Neuron (in vitro differentiated cells): ENCODE data around the gene OR2J2.
"Not testable (repeated sequence)": the region's sequence is repeated elsewhere in the genome, so short reads cannot be mapped to it uniquely, and the experiment has no call there.

Experiments
- H2AFZ ChIP-seq: one replicate; pipeline ENCODE4 v1.6.1; 2013; ENCODE audit warnings: low read depth, mild to moderate bottlenecking, inconsistent platforms, low read length, moderate library complexity
- H3K27me3 ChIP-seq: one replicate; pipeline ENCODE4 v1.6.1; 2013; ENCODE audit warnings: low read length; ENCODE audit not compliant: insufficient read depth
- H3K36me3 ChIP-seq: one replicate; pipeline ENCODE4 v1.6.1; 2013; ENCODE audit warnings: low read length; ENCODE audit not compliant: insufficient read depth
- H3K4me1 ChIP-seq: one replicate; pipeline ENCODE4 v1.6.1; 2013; ENCODE audit warnings: low read length; ENCODE audit not compliant: insufficient read depth
- H3K4me3 ChIP-seq: 2 replicates; pipeline ENCODE4 v1.5.1; 2013; ENCODE audit warnings: mild to moderate bottlenecking, low read length, moderate library complexity
- H3K9me3 ChIP-seq: one replicate; pipeline ENCODE4 v1.6.1; 2013; ENCODE audit warnings: low read length

The OR2J2 gene

DNA sequence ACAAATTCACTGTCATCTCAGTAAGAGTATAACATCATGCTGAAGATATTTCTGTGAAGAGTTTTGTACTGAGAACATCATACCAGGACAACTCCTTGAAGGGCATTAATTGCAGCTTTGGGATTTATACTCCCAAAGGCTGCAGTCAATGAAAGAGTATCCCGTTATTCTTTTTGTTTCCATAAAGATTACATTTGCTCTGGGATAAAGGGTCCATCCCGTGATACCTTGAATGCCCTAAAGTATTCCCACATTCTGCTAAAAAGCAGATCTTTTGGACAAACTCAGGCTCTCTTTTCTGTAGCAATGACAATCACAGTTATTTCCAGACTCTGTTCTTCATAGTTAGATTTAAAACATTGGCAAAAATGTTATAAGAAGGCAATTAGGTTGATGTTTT, at the start of gene OR2J2:
TSS of gene OR2J2 (plus strand) at position 301 of the 400 bp plus-strand sequence. CDS start 2,729 bp downstream, outside the sequence.
- H3K4me1 ChIP-seq, H3K27me3 ChIP-seq, H3K9me3 ChIP-seq, H3K36me3 ChIP-seq, H2AFZ ChIP-seq, H3K4me3 ChIP-seq: not testable (repeated sequence)

DNA sequence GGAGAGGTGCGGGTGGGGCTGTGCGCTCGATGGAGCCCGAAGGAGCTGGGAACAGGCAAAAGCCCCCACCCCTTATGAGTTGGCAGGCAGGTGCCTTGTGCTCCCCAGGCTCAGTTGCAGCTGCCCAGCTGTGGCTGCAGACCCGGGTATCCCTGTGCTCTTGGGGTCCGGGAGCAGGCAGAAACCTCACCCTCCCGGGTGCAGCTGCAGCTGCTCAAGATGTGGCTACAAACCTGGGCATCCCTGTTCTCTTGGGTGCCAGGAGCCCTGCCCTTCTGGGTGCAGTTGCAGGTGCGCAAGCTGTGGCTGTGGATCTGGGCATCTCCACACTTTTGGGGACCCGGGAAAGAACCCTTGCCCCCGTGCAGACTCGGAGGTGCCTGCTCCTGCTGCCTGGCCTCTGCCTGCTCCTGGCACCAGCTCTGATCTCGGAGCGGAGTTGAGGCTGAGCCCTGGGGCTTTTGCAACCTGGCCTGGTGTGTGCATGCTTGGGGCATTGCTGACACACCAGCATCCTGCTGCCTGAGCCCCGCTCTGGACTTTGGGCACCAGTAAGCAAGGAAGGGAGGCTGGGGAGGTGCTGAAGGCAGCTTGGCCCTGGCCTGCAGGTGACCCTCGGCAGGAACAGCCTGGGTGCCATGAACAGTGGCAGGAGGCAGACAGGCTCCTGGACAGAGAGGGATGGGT, 41.2 kb upstream of the OR2J2 start:
- peaks cover 8% of the 10 kb centered on the region for H3K27me3 ChIP-seq
- no peaks in the 10 kb centered on the region for H3K9me3 ChIP-seq
- no peaks in the 10 kb centered on the region for H3K36me3 ChIP-seq
- no peak overlapping the region for H3K4me3 ChIP-seq
- no peak overlapping the region for H2AFZ ChIP-seq
- no peaks in the 10 kb centered on the region for H3K4me1 ChIP-seq

DNA sequence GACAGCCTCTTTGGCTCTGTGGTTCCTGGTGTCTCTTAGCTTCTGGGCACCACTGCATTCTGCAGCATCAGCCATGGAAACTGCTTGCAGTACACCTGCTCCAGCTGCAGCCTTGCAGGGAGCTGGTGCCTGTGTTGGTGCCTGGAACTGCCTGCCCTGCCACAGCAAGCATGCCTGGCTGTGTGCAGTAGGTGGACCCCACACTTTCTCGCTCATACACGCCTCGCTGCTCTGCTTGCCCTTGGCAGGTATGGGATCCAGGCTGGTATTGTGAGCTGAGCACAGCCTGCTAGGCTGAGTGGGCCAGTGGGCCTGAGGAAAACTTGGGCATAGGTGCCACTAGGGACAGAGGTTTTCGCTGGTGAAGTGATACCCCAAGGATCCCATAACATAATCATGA, 40.1 kb upstream of the OR2J2 start:
- no peaks in the 10 kb centered on the region for H3K36me3 ChIP-seq

DNA sequence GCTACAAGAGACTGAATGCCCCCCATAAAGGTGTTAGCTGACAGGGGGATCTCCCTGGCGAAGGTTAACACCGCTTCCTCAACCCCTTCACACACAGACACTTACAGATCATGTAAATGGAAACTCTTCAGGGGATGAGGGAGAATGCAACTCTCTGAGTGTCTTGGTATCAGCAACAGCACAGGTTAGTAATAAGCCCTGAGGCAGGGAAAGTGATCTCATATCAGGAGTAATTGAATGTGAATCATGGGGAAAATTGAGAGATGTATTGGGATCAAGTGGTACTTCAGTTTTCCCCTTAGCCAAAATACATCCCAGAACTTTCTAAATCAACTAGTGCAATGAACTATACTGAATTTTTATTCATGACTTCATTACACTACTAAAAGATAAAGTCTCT, 39.0 kb upstream of the OR2J2 start:
- Histone ChIP-seq H3K4me3 (no peak overlapping the region), H2AFZ (no peak overlapping the region), H3K9me3 (no peaks in the 10 kb centered on the region), H3K36me3 (no peaks in the 10 kb centered on the region), H3K4me1 (no peaks in the 10 kb centered on the region), H3K27me3 (peaks cover 8% of the 10 kb centered on the region)

More for the DNA sequence above, 40.1 kb upstream of the OR2J2 start:
- H2AFZ ChIP-seq: no peak overlapping the region
- peaks cover 8% of the 10 kb centered on the region for H3K27me3 ChIP-seq
- H3K4me1 ChIP-seq: no peaks in the 10 kb centered on the region
- no peaks in the 10 kb centered on the region for H3K9me3 ChIP-seq
- H3K4me3 ChIP-seq: no peak overlapping the region

DNA sequence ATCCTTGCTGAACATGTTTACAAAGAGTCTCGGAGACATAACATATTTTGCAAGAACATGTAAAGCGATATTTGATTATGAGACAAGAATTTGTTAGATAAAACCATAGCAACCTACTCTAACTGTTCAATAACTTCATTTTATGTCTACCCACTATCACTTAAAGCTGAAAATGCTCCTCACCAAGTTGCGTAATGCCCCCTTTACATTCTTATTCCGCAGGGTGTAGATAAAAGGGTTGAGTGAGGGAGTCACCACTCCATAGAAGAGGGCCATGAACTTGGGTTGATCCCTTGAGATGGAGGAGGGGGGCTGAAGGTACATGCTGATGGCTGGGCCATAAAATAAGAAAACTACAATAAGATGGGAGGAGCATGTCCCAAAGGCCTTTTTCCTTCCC, 33.0 kb upstream of the OR2J2 start:
- Histone ChIP-seq H3K4me3 (no peak overlapping the region), H2AFZ (no peak overlapping the region), H3K27me3 (no peaks in the 10 kb centered on the region), H3K4me1 (no peaks in the 10 kb centered on the region), H3K9me3 (no peaks in the 10 kb centered on the region), H3K36me3 (no peaks in the 10 kb centered on the region)

DNA sequence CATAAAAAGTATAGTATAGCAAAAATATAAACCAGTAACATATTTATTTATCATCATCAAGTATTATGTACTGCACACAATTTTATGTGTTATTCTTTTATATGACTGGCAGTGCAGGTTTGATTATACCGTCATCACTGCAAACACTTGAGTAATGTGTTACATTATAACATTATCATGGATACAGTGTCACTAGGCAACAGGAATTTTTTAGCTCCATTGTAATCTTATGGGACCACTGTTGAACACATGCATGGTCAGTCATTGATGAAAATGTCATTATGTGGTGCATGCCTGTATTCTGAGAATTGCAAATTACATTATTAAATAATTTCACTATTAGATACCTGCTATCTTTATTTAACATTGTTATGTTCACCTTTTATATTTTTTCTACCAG, 29.1 kb upstream of the OR2J2 start:
- Histone ChIP-seq H3K4me3 (no peak overlapping the region), H3K9me3 (no peaks in the 10 kb centered on the region), H2AFZ (no peak overlapping the region), H3K4me1 (no peaks in the 10 kb centered on the region), H3K36me3 (no peaks in the 10 kb centered on the region), H3K27me3 (no peaks in the 10 kb centered on the region)

DNA sequence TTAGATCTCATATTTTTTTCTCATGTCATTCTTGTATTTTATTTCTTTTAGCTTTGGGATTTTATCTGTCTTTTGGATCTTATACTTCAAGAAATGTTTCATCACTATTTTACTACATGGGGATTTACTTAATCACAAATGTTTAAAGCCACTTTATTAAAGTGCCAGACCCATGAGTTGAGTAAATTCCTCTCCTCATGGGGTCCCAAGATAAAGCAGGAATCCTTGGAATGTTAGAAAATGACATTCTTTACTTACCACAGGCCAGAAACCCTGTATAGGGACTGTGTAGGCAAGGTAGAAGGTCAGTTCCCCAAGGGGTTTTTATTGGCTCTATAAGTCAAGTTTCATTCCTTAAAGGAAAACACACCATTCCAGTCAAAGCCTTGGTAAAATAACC, 28.4 kb upstream of the OR2J2 start:
- Histone ChIP-seq H3K9me3 (no peaks in the 10 kb centered on the region), H3K4me1 (no peaks in the 10 kb centered on the region), H3K4me3 (no peak overlapping the region), H3K36me3 (no peaks in the 10 kb centered on the region), H3K27me3 (no peaks in the 10 kb centered on the region), H2AFZ (no peak overlapping the region)

DNA sequence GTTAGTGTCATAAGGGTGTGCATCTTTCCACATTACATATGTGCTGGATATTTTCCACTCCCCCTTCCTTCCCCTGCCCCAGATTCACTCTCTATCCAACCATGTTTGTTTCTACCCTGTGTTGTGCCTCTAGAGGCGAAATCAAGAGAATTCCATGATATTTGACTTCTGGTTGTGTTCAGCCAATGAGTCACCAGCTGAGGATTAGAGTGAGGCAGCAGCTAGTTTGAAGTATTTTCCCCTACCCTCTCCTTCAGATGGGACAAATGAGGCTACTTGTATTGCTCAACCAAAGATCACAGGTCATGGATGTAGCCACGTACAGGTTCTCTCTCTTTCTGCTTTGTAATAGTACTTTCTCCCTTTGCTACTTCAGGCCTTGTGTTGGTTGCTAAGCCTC, 24.5 kb upstream of the OR2J2 start:
- Histone ChIP-seq H3K36me3 (no peaks in the 10 kb centered on the region), H2AFZ (no peak overlapping the region), H3K9me3 (no peaks in the 10 kb centered on the region), H3K4me3 (no peak overlapping the region), H3K4me1 (no peaks in the 10 kb centered on the region), H3K27me3 (no peaks in the 10 kb centered on the region)

DNA sequence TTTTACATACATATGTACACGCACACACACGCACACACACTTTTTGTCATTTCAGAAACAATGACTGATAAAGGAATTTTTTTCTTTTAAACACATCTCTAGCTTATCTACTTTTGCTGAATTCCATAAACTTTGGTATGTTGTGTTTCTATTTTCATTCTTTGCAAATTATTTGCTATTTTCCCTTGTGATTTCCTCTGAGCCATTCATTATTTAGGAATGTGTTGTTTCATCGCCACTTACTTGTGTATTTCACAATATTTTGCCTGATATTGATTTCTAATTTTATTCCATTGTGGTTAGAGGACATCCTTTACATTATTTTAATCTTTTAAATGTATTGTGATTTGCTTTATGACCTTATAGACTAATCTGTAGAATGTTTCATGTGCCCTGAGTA, 23.6 kb upstream of the OR2J2 start:
- Histone ChIP-seq H3K4me1 (no peaks in the 10 kb centered on the region), H3K9me3 (no peaks in the 10 kb centered on the region), H3K4me3 (no peak overlapping the region), H3K27me3 (no peaks in the 10 kb centered on the region), H2AFZ (no peak overlapping the region), H3K36me3 (no peaks in the 10 kb centered on the region)

DNA sequence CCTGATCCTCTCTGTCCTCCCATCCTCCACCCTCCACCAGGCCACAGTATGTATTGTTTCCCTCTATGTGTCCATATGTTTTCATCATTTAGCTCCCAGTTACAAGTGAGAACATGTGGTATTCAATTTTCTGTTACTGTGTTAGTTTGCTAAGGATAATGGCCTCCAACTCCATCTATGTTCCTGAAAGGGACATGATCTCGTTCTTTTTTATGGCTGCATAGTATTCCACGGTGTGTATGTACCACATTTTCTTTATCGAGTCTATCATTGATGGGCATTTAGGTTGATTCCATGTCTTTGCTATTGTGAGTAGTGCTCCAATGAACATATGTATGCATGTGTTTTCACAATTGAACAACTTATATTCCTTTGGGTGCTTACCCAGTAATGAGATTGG, 21.3 kb upstream of the OR2J2 start:
- not testable (repeated sequence) for H3K4me3 ChIP-seq, H3K27me3 ChIP-seq, H3K9me3 ChIP-seq, H3K4me1 ChIP-seq, H2AFZ ChIP-seq, H3K36me3 ChIP-seq

DNA sequence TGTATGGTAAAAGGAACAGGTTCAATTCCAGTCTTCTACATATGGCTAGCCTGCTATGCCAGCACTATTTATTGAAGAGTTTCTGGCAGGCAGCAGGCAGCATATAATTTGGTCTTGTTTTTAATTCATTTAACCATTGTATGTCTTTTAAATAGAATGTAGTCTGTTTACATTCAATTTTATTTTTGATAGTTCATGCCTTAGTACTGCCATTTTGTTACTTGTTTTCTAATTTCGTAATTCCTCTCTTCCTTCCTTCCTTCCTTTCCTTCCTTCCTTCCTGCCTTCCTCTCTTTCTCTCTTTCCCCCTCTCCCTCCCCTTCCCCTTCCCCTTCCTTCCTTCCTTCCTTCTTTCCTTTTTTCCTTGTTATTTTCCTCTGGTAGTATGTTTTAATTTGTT, 17.6 kb upstream of the OR2J2 start:
- H3K9me3 ChIP-seq: no peaks in the 10 kb centered on the region
- no peaks in the 10 kb centered on the region for H3K36me3 ChIP-seq
- H3K27me3 ChIP-seq: no peaks in the 10 kb centered on the region
- H3K4me1 ChIP-seq: no peaks in the 10 kb centered on the region
- no peak overlapping the region for H2AFZ ChIP-seq
- H3K4me3 ChIP-seq: no peak overlapping the region

DNA sequence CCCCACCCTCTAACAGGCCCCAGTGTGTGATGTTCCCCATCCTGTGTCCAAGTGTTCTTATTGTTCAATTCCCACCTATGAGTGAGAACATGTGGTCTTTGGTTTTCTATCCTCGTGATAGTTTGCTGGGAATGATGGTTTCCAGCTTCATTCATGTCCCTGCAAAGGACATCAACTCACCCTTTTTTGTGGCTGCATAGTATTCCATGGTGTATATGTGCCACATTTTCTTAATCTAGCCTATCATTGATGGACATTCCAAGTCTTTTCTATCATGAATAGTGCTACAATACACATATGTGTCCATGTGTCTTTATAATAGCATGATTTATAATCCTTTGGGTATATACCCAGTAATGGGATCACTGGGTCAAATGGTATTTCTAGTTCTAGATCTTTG, 15.5 kb upstream of the OR2J2 start:
- H3K36me3 ChIP-seq, H3K9me3 ChIP-seq, H2AFZ ChIP-seq, H3K4me1 ChIP-seq, H3K4me3 ChIP-seq, H3K27me3 ChIP-seq: not testable (repeated sequence)

DNA sequence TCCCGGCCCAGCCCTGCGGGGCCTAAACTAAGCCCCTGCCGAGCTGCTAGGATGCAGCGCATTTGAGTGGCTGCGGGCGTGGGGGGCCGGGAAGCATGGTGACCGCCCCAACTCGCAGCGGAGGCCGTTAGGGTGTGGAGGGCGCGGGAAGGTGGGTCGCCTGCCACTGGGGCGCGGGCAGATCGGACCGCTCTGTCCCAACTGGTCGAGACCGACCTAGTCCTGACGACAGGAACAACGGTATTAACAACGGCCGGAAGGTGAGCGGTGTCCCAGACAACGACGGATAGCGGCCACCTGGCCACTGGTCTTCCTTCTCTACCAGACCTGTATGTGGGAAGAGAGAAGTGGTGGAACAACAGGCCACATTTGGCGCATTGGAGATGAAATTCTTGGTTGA, 10.8 kb upstream of the OR2J2 start:
- not testable (repeated sequence) for H3K4me3 ChIP-seq, H3K4me1 ChIP-seq, H3K27me3 ChIP-seq, H3K9me3 ChIP-seq, H3K36me3 ChIP-seq, H2AFZ ChIP-seq

DNA sequence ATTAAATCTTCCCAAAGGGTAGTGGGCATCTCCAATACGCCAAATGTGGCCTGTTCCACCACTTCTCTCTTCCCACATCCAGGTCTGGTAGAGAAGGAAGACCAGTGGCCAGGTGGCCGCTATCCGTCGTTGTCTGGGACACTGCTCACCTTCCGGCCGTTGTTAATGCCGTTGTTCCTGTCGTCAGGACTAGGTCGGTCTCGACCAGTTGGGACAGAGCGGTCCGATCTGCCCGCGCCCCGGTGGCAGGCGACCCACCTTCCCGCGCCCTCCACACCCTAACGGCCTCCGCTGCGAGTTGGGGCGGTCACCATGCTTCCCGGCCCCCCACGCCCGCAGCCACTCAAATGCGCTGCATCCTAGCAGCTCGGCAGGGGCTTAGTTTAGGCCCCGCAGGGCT, 5.1 kb upstream of the OR2J2 start:
- not testable (repeated sequence) for H3K27me3 ChIP-seq, H2AFZ ChIP-seq, H3K36me3 ChIP-seq, H3K9me3 ChIP-seq, H3K4me1 ChIP-seq, H3K4me3 ChIP-seq
